Loucy (cell line): Measurements from ENCODE around the gene IGSF11.

ENCODE experiments used
- EZH2phosphoT487 ChIP-seq: fragments of 200-600 bp; IDR thresholded peaks from 2 replicates; pipeline ENCODE4 v1.6.1; 2018; ENCODE audit warnings: antibody characterized with exemption, mild to moderate bottlenecking, moderate library complexity, borderline replicate concordance
- TF ChIP-seq, protein P1 (sequence below): fragments of 200-600 bp; sonication (generic); conservative IDR thresholded peaks from 2 replicates; pipeline ENCODE4 v1.5.1; 2014; ENCODE audit warnings: mild to moderate bottlenecking, antibody characterized with exemption, low read length

GRCh38 chr3:119073258-119074001, 38.8 kb upstream of the IGSF11 start:
- TF ChIP-seq, protein P1, sequence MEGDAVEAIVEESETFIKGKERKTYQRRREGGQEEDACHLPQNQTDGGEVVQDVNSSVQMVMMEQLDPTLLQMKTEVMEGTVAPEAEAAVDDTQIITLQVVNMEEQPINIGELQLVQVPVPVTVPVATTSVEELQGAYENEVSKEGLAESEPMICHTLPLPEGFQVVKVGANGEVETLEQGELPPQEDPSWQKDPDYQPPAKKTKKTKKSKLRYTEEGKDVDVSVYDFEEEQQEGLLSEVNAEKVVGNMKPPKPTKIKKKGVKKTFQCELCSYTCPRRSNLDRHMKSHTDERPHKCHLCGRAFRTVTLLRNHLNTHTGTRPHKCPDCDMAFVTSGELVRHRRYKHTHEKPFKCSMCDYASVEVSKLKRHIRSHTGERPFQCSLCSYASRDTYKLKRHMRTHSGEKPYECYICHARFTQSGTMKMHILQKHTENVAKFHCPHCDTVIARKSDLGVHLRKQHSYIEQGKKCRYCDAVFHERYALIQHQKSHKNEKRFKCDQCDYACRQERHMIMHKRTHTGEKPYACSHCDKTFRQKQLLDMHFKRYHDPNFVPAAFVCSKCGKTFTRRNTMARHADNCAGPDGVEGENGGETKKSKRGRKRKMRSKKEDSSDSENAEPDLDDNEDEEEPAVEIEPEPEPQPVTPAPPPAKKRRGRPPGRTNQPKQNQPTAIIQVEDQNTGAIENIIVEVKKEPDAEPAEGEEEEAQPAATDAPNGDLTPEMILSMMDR = no peak
- no peak for TF ChIP-seq EZH2phosphoT487
